ENCODE measurements around the gene GET4. TPM values are rescaled to one million over a fixed set of nuclear protein-coding genes. Genes with fewer than 3 reads are reported as not detected.

GET4 gene
- total RNA-seq, 4 donors from 2014 or later, result 18.4 to 34.8 (median 28.7) TPM

DNA sequence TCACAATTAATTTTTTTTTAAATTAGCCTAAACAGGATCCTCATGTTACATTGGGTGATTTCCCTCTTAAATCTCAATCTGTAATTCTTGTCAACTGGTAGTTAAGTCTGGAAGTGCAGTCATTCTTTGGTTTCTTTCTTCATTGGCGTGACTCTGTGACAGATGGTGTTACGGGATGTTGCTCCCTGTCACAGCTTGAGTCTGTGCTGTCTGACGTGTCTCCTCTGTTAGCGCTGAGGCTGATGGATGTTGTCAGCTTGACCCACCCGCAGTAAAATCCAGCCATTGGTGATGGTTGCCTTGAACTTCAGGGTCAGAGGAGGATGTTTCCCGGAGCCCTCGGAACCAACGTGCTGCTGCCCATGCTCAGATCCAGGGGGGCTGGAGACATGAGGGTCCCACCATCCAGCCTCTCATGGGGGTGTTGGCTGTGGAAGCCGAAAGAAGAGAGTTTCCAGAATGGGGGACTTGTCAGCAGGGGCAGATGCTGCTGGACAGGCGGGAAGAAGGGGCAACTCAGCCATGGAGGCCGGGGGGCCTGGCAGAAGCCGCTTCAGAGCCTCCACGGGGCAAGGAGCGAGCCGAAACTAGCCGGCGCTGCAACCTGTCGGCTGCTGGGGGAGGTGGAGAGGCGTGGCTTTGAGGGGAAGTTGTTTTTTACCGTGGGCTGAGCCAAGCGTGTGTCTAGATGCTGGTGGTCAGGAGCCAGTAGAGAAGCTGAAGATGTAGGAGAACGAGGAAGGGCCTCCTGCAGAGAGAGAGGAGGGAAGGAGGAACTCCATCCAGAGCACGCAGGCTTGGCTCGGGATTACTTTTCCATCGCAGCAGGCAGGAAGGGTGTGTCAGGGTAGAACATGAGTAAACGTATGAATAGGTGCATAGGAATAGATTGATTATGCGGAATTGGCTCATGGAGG is 40.6 kb upstream of the GET4 start:
- peaks cover 0 to 25% of the 10 kb centered on the region in 2 donors for H3K36me3 ChIP-seq
- H3K27ac ChIP-seq, result peak overlapping the region; percentile 90 to 96 (median 92)
- TF ChIP-seq, protein P1, sequence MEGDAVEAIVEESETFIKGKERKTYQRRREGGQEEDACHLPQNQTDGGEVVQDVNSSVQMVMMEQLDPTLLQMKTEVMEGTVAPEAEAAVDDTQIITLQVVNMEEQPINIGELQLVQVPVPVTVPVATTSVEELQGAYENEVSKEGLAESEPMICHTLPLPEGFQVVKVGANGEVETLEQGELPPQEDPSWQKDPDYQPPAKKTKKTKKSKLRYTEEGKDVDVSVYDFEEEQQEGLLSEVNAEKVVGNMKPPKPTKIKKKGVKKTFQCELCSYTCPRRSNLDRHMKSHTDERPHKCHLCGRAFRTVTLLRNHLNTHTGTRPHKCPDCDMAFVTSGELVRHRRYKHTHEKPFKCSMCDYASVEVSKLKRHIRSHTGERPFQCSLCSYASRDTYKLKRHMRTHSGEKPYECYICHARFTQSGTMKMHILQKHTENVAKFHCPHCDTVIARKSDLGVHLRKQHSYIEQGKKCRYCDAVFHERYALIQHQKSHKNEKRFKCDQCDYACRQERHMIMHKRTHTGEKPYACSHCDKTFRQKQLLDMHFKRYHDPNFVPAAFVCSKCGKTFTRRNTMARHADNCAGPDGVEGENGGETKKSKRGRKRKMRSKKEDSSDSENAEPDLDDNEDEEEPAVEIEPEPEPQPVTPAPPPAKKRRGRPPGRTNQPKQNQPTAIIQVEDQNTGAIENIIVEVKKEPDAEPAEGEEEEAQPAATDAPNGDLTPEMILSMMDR (IDR thresholded peaks at IDR 0.05), result no peak
- TF ChIP-seq POLR2AphosphoS5 (IDR thresholded peaks at IDR 0.05), result no peak
- TF ChIP-seq POLR2A (IDR thresholded peaks at IDR 0.05), result no peak
- no peak for TF ChIP-seq EP300 (IDR thresholded peaks at IDR 0.05)
- ATAC-seq, result no peak
- no peak overlapping the region for H3K4me3 ChIP-seq
- H3K4me1 ChIP-seq, result peaks cover 4 to 94% (median 46%) of the 10 kb centered on the region in 3 donors
- no peaks in the 10 kb centered on the region for H3K9me3 ChIP-seq
- WGBS, 2 donors (ENCODE audit: low coverage in 1 of 2), result 57 to 58% methylated on average over 18 to 23 of the region's 27 CpGs
- H3K27me3 ChIP-seq, result no peaks in the 10 kb centered on the region

DNA sequence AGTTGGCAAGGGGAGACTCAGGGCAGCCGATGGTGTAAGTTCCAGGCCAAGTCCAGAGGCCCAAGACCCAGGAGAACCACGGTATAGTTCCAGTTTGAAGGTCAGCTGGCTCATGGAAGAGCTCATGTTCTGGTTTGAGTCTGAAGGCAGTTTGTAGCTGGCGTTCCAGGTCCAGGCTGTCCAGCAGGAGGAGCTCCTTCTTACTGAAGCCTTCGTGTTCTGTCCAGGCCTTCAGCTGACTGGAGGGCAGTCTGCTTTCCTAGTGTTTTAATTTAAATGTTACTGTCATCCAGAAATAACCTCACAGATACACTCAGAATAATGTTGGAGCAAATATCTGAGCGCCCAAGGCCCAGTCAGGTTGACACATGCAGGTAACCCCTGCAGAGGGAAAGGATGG is 39.9 kb upstream of the GET4 start:
- TF ChIP-seq, protein P1 (IDR thresholded peaks at IDR 0.05), result peak in 3 of 4 experiments; percentile 68 to 76 (median 69)
- no peak for TF ChIP-seq POLR2AphosphoS5 (IDR thresholded peaks at IDR 0.05)
- Histone ChIP-seq H3K9me3 (no peaks in the 10 kb centered on the region), H3K4me1 (peaks cover 3 to 94% (median 42%) of the 10 kb centered on the region in 3 donors), H3K36me3 (peaks cover 0 to 25% of the 10 kb centered on the region in 2 donors), H3K4me3 (no peak overlapping the region), H3K27me3 (no peaks in the 10 kb centered on the region), H3K27ac (peak overlapping the region; percentile 90 to 96 (median 92))
- ATAC-seq, result peak; percentile 48
- WGBS, 2 donors (ENCODE audit: low coverage in 1 of 2), result 20 to 40% methylated on average over 4 of the region's 5 CpGs

DNA sequence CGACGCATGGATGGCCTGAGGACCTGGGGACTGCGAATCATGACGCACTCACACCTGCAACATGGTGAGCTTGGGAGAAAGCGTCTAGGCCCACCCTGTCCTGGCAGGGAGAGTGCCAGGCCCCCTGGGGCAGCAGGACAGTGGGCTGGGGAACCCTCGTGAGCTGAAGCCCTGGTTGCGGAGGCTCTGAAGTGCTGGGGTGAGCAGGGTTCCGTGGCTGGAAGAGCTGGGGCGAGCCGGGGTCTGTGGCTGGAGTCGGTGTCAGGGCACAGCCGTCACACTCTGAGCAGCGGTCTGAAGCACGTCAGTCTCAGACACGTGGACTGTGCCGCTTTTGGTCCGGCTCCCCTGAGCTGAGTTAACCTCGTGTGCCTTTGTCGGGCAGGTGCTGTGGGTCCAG is 39.4 kb upstream of the GET4 start:
- Histone ChIP-seq H3K4me3 (no peak overlapping the region), H3K36me3 (peaks cover 0 to 28% of the 10 kb centered on the region in 2 donors), H3K27me3 (no peaks in the 10 kb centered on the region), H3K27ac (peak overlapping the region; percentile 45 to 92 (median 90)), H3K9me3 (no peaks in the 10 kb centered on the region), H3K4me1 (peaks cover 3 to 94% (median 43%) of the 10 kb centered on the region in 3 donors)
- WGBS, 2 donors (ENCODE audit: low coverage in 1 of 2), result 27 to 80% methylated on average over 3 to 4 of the region's 19 CpGs
- peak; percentile 19 for ATAC-seq
- TF ChIP-seq EP300 (IDR thresholded peaks at IDR 0.05) (no peak), POLR2AphosphoS5 (IDR thresholded peaks at IDR 0.05) (no peak), POLR2A (IDR thresholded peaks at IDR 0.05) (no peak)
- TF ChIP-seq, protein P1 (IDR thresholded peaks at IDR 0.05), result no peak

DNA sequence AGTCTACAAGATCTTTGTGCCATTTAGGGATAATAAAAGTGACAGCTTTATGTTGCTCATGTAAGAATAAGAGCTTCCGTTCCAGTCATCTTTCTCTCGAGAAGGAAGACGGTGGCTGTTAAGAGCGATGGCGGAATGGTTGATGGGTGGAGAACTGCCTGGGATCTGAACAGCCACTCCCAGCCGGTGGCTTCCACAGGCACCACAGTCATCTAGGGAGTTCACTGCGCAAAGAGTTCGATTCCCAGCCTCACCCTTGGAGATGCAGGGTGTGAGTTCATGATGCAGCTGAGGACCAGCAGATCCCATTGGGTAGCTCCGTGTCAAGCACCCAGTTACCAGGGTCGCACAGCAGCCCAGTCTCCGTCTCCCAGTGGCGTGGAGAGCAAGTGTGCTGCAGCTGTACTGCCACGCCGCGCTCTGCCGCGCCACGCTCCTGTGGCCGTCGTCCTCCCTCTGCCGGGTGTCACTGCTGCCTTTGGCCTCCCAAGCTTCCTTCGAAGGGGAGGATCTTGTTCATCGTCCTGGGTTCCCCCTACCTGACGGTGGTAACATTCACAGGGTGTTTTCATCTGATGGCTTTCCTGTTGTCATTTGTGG is 36.3 kb upstream of the GET4 start:
- TF ChIP-seq EP300 (IDR thresholded peaks at IDR 0.05), result no peak
- no peak for TF ChIP-seq POLR2A (IDR thresholded peaks at IDR 0.05)
- TF ChIP-seq, protein P1 (IDR thresholded peaks at IDR 0.05), result no peak
- TF ChIP-seq POLR2AphosphoS5 (IDR thresholded peaks at IDR 0.05), result no peak
- Histone ChIP-seq H3K4me1 (peaks cover 0 to 94% (median 26%) of the 10 kb centered on the region in 3 donors), H3K27me3 (no peaks in the 10 kb centered on the region), H3K36me3 (peaks cover 0 to 50% of the 10 kb centered on the region in 2 donors), H3K9me3 (no peaks in the 10 kb centered on the region), H3K4me3 (no peak overlapping the region), H3K27ac (peak overlapping the region in 3 of 4 donors; percentile 63 to 92 (median 90))
- no peak for ATAC-seq
- WGBS, 2 donors (ENCODE audit: low coverage in 1 of 2), result 82 to 95% methylated on average over 12 to 15 of the region's 24 CpGs

Data from gastroesophageal sphincter (tissue), 4 donors.